Activated CD8-positive, alpha-beta T cell treated with anti-CD3 and anti-CD28 coated beads for 36 hours (primary cell): Measurements from ENCODE around the gene CISH. TPM values are rescaled to one million over a fixed set of nuclear protein-coding genes. Genes with fewer than 3 reads are reported as not detected.
A peak's percentile ranks its signal among the peaks of the same experiment; 100 is the strongest.

Experiments used
- ATAC-seq: fragments of 200-7000 bp; cut with Tn5 transposase; one replicate; pipeline ENCODE4 v1.10.0; 2021; ENCODE audit warnings: mild to moderate bottlenecking, moderate library complexity
- CTCF ChIA-PET: fragments of 350-600 bp; sonication (Branson Sonifier 250); formaldehyde crosslinking; loops from one replicate; lab custom pipeline; 2021; ENCODE audit warnings: antibody characterized with exemption; lab: Charles Lee
- POLR2A ChIA-PET: fragments of 350-600 bp; sonication (Branson Sonifier 250); formaldehyde crosslinking; loops from one replicate; lab custom pipeline; 2021; ENCODE audit warnings: antibody characterized with exemption; lab: Charles Lee
- DNase-seq: peaks from one replicate; pipeline ENCODE4 v3.0.0-alpha.2; 2020
- H3K27ac Mint-ChIP-seq: one replicate; pipeline ENCODE4 v1.8.0; 2021; ENCODE audit warnings: mild to moderate bottlenecking, mixed read lengths
- H3K27me3 Mint-ChIP-seq: one replicate; pipeline ENCODE4 v1.8.0; 2021; ENCODE audit warnings: mixed read lengths
- H3K36me3 Mint-ChIP-seq: one replicate; pipeline ENCODE4 v1.8.0; 2021; ENCODE audit warnings: low read depth, mixed read lengths
- H3K4me1 Mint-ChIP-seq: one replicate; pipeline ENCODE4 v1.8.0; 2021; ENCODE audit warnings: low read depth, mixed read lengths
- H3K4me3 Mint-ChIP-seq: one replicate; pipeline ENCODE4 v1.8.0; 2021; ENCODE audit warnings: mild to moderate bottlenecking, moderate library complexity, mixed read lengths
- H3K9me3 Mint-ChIP-seq: one replicate; pipeline ENCODE4 v1.8.0; 2021; ENCODE audit warnings: mixed read lengths
- CTCF ChIP-seq: fragments of 200-600 bp; IDR thresholded peaks from one replicate; pipeline ENCODE4 v1.8.0; 2022; ENCODE audit warnings: antibody characterized with exemption, mild to moderate bottlenecking
- intact Hi-C: fragments of 100-400 bp; cut with micrococcal nuclease; formaldehyde crosslinking; loops from one replicate; pipeline ENCODE4 v1.10.0; 2022
- total RNA-seq, 2 experiments: library from RNA; stranded (reverse); gene quantifications; one replicate each; pipeline ENCODE4 v1.2.3, GENCODE V29; 2021

The CISH gene
- total RNA-seq, 2 experiments from 2014 or later: 307 to 308 TPM

GRCh38 chr3:50570508-50571279 lies 40.9 kb downstream of the CISH start:
- ATAC-seq (no peak), DNase-seq (peak; percentile 30)
- H3K27me3 Mint-ChIP-seq: peaks cover 2% of the 10 kb centered on the region
- H3K9me3 Mint-ChIP-seq: no peaks in the 10 kb centered on the region
- CTCF ChIA-PET: interaction anchor here (0.8 to 14.6 kb wide), 6 partner anchors 19 to 82 kb away, joined by 3 to 769 read pairs (median 22); partner anchors contain the start of genes CISH and MAPKAPK3
- H3K4me1 Mint-ChIP-seq: peaks cover 57% of the 10 kb centered on the region
- peak overlapping the region; percentile 91 for H3K4me3 Mint-ChIP-seq
- H3K27ac Mint-ChIP-seq: peak overlapping the region; percentile 93
- POLR2A ChIA-PET: interaction anchor here (0.8 to 18.9 kb wide), 14 partner anchors 8 to 232 kb away, joined by 3 to 2276 read pairs (median 7); partner anchors contain the start of genes CISH, MAPKAPK3, RASSF1 and ZMYND10
- intact Hi-C loops: no loop called here
- TF ChIP-seq CTCF: no peak
- H3K36me3 Mint-ChIP-seq: peaks cover 67% of the 10 kb centered on the region

- intact Hi-C loops: no loop called here
These were observed 42.4 kb downstream of the CISH start, which contains the start of gene HEMK1 for GRCh38 chr3:50568947-50569749. HEMK1 (plus strand) TSS chr3:50569522; CDS start chr3:50571105, 1,583 bp downstream.

GRCh38 chr3:50567386-50568167 lies 44.0 kb downstream of the CISH start, which contains the start of gene C3orf18:
C3orf18 (minus strand) TSS chr3:50567747; CDS start chr3:50565699, 2,048 bp downstream.
- Mint-ChIP-seq H3K4me1 (peaks cover 45% of the 10 kb centered on the region), H3K36me3 (peaks cover 48% of the 10 kb centered on the region), H3K9me3 (no peaks in the 10 kb centered on the region), H3K27me3 (no peaks in the 10 kb centered on the region), H3K27ac (peak within 1 kb of the TSS; percentile 98), H3K4me3 (peak within 1 kb of the TSS; percentile 91)
- no peak for TF ChIP-seq CTCF
- CTCF ChIA-PET: interaction anchor here (1.2 to 14.6 kb wide), 6 partner anchors 22 to 220 kb away, joined by 3 to 769 read pairs (median 19); partner anchors contain the start of genes CISH and MAPKAPK3
- POLR2A ChIA-PET: interaction anchor here (0.7 to 18.9 kb wide), 10 partner anchors 8 to 268 kb away, joined by 3 to 2276 read pairs (median 8); partner anchors contain the start of genes CISH, HYAL3, MAPKAPK3 and NAA80
- DNase-seq (peak; percentile 98), ATAC-seq (peak; percentile 73)
- intact Hi-C loops: no loop called here

More at GRCh38 chr3:50568947-50569749, 42.4 kb downstream of the CISH start, which contains the start of gene HEMK1:
- H3K36me3 Mint-ChIP-seq: peaks cover 64% of the 10 kb centered on the region
- TF ChIP-seq CTCF: no peak
- H3K4me1 Mint-ChIP-seq: peaks cover 47% of the 10 kb centered on the region
- CTCF ChIA-PET: interaction anchor here (0.8 to 14.6 kb wide), 7 partner anchors 21 to 821 kb away, joined by 3 to 769 read pairs (median 7); partner anchors contain the start of genes CISH and MAPKAPK3
- no peaks in the 10 kb centered on the region for H3K9me3 Mint-ChIP-seq
- H3K4me3 Mint-ChIP-seq: peak within 1 kb of the TSS; percentile 91
- H3K27ac Mint-ChIP-seq: peak within 1 kb of the TSS; percentile 98
- H3K27me3 Mint-ChIP-seq: peaks cover 2% of the 10 kb centered on the region
- POLR2A ChIA-PET: interaction anchor here (0.9 to 18.9 kb wide), 17 partner anchors 9 to 823 kb away, joined by 3 to 2276 read pairs (median 5); partner anchors contain the start of genes CISH, MAPKAPK3 and RASSF1
- ATAC-seq (peak; percentile 38), DNase-seq (peak; percentile 99)

GRCh38 chr3:50567011-50567385 lies 44.6 kb downstream of the CISH start:
- Mint-ChIP-seq H3K4me3 (peak overlapping the region; percentile 91), H3K27me3 (no peaks in the 10 kb centered on the region), H3K27ac (peak overlapping the region; percentile 64), H3K4me1 (peaks cover 41% of the 10 kb centered on the region), H3K36me3 (peaks cover 42% of the 10 kb centered on the region), H3K9me3 (no peaks in the 10 kb centered on the region)
- DNase-seq (no peak), ATAC-seq (no peak)
- intact Hi-C loops: no loop called here
- CTCF ChIA-PET: interaction anchor here (1.2 to 14.6 kb wide), 6 partner anchors 23 to 219 kb away, joined by 3 to 769 read pairs (median 19); partner anchors contain the start of genes CISH and MAPKAPK3
- POLR2A ChIA-PET: interaction anchor here (1.6 to 18.9 kb wide), 5 partner anchors 10 to 228 kb away, joined by 3 to 2276 read pairs (median 61); partner anchors contain the start of genes CISH, MAPKAPK3 and RASSF1
- no peak for TF ChIP-seq CTCF
